Measurements from ENCODE around the gene RASAL1.

Gene RASAL1

DNA sequence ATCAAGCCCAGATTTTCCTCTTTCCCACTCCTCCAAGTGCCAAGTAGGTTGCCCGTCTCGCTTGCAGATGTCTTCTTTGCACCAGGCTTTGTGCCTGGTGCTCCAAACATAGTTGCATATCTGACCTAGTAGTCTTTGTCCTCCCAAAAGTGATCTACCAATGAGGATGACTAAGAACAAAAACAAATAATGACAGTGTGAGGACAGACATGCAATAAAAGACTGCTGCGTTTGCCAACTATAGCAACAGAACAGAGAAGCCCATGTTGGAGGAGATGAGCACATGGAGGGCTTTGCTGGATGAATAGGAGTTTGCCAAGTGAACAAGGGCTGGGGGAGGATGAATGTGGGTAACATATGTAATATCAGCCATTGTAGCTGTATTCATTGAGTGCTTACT, 63.4 kb downstream of the RASAL1 start:
- DNase-seq (ENCODE audit: low spot score): no peak
- no peak overlapping the region for H3K27ac ChIP-seq
- ChIA-PET CTCF (no interaction called here), POLR2A (ENCODE audit: low non-redundant PET) (no interaction called here)
- TF ChIP-seq, protein P1, sequence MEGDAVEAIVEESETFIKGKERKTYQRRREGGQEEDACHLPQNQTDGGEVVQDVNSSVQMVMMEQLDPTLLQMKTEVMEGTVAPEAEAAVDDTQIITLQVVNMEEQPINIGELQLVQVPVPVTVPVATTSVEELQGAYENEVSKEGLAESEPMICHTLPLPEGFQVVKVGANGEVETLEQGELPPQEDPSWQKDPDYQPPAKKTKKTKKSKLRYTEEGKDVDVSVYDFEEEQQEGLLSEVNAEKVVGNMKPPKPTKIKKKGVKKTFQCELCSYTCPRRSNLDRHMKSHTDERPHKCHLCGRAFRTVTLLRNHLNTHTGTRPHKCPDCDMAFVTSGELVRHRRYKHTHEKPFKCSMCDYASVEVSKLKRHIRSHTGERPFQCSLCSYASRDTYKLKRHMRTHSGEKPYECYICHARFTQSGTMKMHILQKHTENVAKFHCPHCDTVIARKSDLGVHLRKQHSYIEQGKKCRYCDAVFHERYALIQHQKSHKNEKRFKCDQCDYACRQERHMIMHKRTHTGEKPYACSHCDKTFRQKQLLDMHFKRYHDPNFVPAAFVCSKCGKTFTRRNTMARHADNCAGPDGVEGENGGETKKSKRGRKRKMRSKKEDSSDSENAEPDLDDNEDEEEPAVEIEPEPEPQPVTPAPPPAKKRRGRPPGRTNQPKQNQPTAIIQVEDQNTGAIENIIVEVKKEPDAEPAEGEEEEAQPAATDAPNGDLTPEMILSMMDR (conservative IDR thresholded peaks at IDR 0.05; ENCODE audit: low read depth): no peak

DNA sequence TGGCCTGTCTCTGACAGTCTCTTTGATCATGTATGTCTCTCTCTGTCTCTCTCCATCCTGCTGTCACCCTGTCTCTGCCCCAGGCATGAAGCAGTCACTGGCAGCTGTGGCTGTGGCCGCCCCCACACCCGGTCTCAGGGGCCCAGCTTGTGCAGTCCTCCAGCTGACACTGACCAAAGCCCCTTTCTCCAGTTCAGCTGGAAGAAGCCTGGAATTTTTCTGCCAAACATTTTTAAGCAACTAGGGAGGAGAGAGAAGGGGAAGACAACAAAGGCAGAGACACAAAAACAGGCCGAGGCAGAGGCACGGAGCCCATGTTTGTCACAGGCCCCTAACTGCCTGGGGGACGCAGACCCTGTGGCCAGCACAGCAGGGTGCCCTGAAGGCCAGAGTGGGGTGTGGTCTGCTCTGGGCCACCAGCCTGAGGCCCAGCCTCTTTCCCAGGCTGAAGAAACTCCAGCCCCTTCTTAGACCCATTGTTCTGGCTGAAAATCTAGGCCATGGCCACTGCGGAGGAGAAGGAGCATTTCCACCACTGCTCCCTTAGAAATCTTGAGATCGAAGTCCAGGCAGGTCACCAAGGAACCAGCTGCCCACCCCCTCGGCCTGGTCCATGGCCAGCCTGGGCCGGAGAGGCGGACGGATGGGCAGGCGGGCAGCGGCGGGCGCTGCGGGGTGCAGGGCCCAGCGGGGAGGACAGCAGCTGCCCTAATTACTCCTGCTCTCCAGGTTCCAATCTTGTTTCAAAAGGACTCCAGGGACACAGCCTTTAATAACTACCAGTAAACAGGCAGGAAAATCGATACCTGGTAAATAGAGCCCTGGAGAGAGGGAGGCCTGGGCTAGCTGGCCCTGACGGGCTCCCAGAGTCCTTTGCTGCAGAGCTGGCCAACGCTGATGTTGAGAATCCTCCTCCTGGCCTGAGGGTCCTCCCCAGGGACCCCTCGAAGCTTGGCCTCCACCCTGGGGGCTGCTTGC, 64.1 kb downstream of the RASAL1 start:
- no peak overlapping the region for H3K27ac ChIP-seq
- CTCF ChIA-PET: interaction anchor here (0.6 to 1.3 kb wide), 2 partner anchors 27 to 69 kb away, joined by 3 to 4 read pairs; no protein-coding TSS in a partner anchor

DNA sequence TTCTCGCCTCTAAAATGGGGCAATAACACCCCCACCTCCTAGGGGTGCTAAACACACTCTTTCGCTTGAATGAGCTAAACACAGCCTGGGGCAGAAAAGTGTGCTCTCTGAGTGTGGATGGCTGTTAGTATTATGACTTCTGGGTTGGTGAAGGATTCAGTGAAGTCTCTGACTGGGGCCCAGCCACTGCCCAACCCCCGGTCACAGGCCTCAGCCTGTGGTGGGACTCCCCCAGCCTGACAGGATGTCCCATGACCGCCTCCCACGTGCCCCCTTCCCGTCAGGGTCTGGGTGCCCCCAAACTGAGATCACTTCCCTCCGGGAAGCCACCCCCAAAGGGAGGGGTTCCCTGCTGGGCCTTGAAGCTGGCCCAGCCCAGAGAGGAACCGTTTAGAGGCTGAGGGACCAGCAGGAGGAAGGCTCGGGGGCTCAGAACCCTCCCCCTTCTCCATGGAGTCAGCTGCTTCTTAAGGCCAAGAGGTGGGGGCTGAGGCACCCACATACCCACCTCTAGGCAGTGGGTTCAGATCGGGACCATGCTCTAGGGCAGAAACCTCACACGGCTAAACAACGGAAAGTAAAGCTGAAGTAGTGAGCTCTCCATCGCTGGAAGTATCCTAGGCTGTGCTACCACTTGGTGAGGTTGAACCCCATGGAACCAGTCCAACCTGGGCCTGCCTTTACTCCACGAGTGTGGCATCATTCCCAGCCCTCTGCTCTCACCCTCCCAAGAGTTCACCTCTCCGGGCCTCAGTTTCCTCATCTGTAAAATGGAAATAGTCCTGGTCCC, 65.2 kb downstream of the RASAL1 start:
- DNase-seq (ENCODE audit: low spot score): no peak
- TF ChIP-seq, protein P1 (conservative IDR thresholded peaks at IDR 0.05; ENCODE audit: low read depth): no peak
- no peak overlapping the region for H3K27ac ChIP-seq
- ChIA-PET POLR2A (ENCODE audit: low non-redundant PET) (no interaction called here), CTCF (interaction anchor here (0.6 to 1.3 kb wide), 2 partner anchors 28 to 70 kb away, joined by 3 to 4 read pairs; no protein-coding TSS in a partner anchor)

More for the DNA sequence above, 64.1 kb downstream of the RASAL1 start:
- DNase-seq (ENCODE audit: low spot score): no peak
- POLR2A ChIA-PET (ENCODE audit: low non-redundant PET): no interaction called here
- TF ChIP-seq, protein P1 (conservative IDR thresholded peaks at IDR 0.05; ENCODE audit: low read depth): no peak

DNA sequence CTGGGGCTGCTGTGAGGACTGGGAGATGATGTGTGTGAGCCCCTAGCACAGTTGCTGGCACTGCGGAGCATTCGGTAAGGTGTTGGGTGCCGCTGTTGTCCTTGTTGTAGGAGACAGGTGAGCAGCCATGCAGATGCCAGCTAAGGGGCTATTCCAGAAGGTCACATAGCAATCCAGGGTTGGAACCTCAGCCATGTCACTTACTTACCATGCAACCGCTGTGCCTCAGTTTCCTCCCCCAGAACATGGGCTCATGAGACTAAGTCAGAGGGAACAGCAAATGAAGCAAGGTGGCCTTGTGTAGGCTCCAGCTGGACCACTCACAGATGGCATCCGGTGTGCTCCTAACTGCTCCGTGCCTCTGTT, 65.8 kb downstream of the RASAL1 start:
- CTCF ChIA-PET: interaction anchor here (0.5 to 1.3 kb wide), 2 partner anchors 28 to 392 kb away, joined by 4 read pairs; no protein-coding TSS in a partner anchor
- POLR2A ChIA-PET (ENCODE audit: low non-redundant PET): no interaction called here
- no peak for DNase-seq (ENCODE audit: low spot score)
- TF ChIP-seq, protein P1 (conservative IDR thresholded peaks at IDR 0.05; ENCODE audit: low read depth): no peak
- no peak overlapping the region for H3K27ac ChIP-seq

DNA sequence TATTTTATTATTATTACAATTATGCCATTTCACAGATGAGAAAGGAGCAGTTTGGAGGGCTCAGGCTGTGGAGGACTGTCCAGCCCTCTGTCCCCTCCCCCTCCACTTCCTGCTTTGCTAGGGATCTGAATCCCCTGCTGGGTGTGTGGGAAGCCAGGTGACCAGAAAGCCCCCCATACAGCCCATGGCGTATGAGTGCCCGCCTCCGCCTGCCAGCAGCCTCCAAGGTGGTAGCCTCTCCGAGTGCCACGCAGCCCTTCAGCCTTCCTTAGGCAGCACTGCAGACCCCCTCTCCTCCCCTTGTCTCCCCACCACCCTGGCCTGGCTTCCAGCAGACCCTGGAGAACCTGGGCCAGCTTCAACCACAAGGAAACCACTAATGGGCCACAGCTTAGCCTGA, 66.4 kb downstream of the RASAL1 start:
- CTCF ChIA-PET: no interaction called here
- POLR2A ChIA-PET (ENCODE audit: low non-redundant PET): no interaction called here
- no peak for DNase-seq (ENCODE audit: low spot score)
- no peak overlapping the region for H3K27ac ChIP-seq
- TF ChIP-seq, protein P1 (conservative IDR thresholded peaks at IDR 0.05; ENCODE audit: low read depth): no peak
